Breast epithelium (tissue), 4 donors: ENCODE measurements around the gene IL18BP. TPM values are rescaled to one million over a fixed set of nuclear protein-coding genes. Genes with fewer than 3 reads are reported as not detected.

ENCODE experiments used
- DNase-seq, 2 donors: peaks; one replicate each; pipeline ENCODE4 v3.0.0-alpha.2; 2019; ENCODE audit warnings: low spot score in 2 of 2
- H3K27ac ChIP-seq, 2 donors: fragments of 200-600 bp; sonication (generic) in 1 of 2; one replicate each; pipeline ENCODE4 v1.5.1; 2016 to 2019; ENCODE audit warnings: mild to moderate bottlenecking in 1 of 2
- H3K27me3 ChIP-seq, 2 donors: fragments of 200-600 bp; sonication (generic) in 1 of 2; one replicate each; pipeline versions ENCODE4 v1.5.1 to v1.6.0; 2017 to 2019; ENCODE audit warnings: control low read depth in 1 of 2, mild to moderate bottlenecking in 1 of 2
- H3K36me3 ChIP-seq: fragments of 200-600 bp; one replicate; pipeline ENCODE4 v1.5.1; 2019
- H3K4me1 ChIP-seq, 2 donors: fragments of 200-600 bp; sonication (generic); one replicate each; pipeline ENCODE4 v1.5.1; 2016 to 2019; ENCODE audit warnings: control low read depth in 1 of 2
- H3K4me3 ChIP-seq, 3 donors: fragments of 200-600 bp; sonication (generic); 1 replicate in 2 of 3; 2 replicates in 1 of 3; pipeline ENCODE4 v1.5.1; 2016 to 2019; ENCODE audit warnings: mild to moderate bottlenecking in 3 of 3, moderate library complexity in 2 of 3
- H3K9me3 ChIP-seq, 2 donors: fragments of 200-600 bp; sonication (generic) in 1 of 2; one replicate each; pipeline ENCODE4 v1.5.1; 2016 to 2019; ENCODE audit warnings: control low read depth in 1 of 2
- CTCF ChIP-seq, 3 donors: fragments of 450-650 bp; IDR thresholded peaks; one replicate each; pipeline ENCODE4 v1.5.1; 2016 to 2017; ENCODE audit warnings: antibody characterized with exemption in 3 of 3, mild to moderate bottlenecking in 3 of 3, moderate library complexity in 3 of 3
- POLR2A ChIP-seq: fragments of 450-650 bp; IDR thresholded peaks from one replicate; pipeline ENCODE4 v1.6.1; 2016; ENCODE audit warnings: antibody characterized with exemption, mild to moderate bottlenecking, moderate library complexity
- POLR2AphosphoS5 ChIP-seq, 3 donors: sonication (generic); formaldehyde crosslinking; IDR thresholded peaks; one replicate each; pipeline ENCODE4 v1.6.1; 2017; ENCODE audit warnings: antibody characterized with exemption in 3 of 3
- intact Hi-C: fragments of 100-400 bp; cut with DNase I; formaldehyde crosslinking; loops from one replicate; pipeline ENCODE4 v1.15.1; 2023; ENCODE audit warnings: low total_unique reads
- total RNA-seq, 3 donors: library from RNA; depleted of rRNA; stranded (reverse); fragments of >200 nt; gene quantifications; one replicate each; pipeline ENCODE4 v1.1.0, GENCODE V29; 2016

Gene IL18BP
- total RNA-seq, 3 donors from 2014 or later: 2.6 to 10.4 (median 10.2) TPM

- intact Hi-C loops: no loop called here
- Histone ChIP-seq H3K4me1 (peaks cover 0 to 7% of the 10 kb centered on the region in 2 donors), H3K27me3 (no peaks in the 10 kb centered on the region), H3K27ac (no peak overlapping the region), H3K36me3 (no peaks in the 10 kb centered on the region), H3K9me3 (no peaks in the 10 kb centered on the region), H3K4me3 (no peak overlapping the region)
- no peak for DNase-seq
- TF ChIP-seq POLR2A: no peak
- no peak for TF ChIP-seq POLR2AphosphoS5 (IDR thresholded peaks at IDR 0.05)
- TF ChIP-seq CTCF (IDR thresholded peaks at IDR 0.05): no peak
These were observed 2.9 kb upstream of the IL18BP start for GRCh38 chr11:71995726-71996291.

- H3K36me3 ChIP-seq: no peaks in the 10 kb centered on the region
- no peak overlapping the region for H3K4me3 ChIP-seq
- TF ChIP-seq POLR2A: no peak
- TF ChIP-seq POLR2AphosphoS5 (IDR thresholded peaks at IDR 0.05): no peak
- H3K27me3 ChIP-seq: no peaks in the 10 kb centered on the region
- peak in 1 of 2 donors; percentile 12 for DNase-seq
- no peaks in the 10 kb centered on the region for H3K9me3 ChIP-seq
- no peak overlapping the region for H3K27ac ChIP-seq
- intact Hi-C loops: no loop called here
- peaks cover 0 to 7% of the 10 kb centered on the region in 2 donors for H3K4me1 ChIP-seq
These were observed 2.2 kb upstream of the IL18BP start for GRCh38 chr11:71996517-71996916.

- H3K27me3 ChIP-seq: no peaks in the 10 kb centered on the region
- H3K36me3 ChIP-seq: no peaks in the 10 kb centered on the region
- peaks cover 0 to 7% of the 10 kb centered on the region in 2 donors for H3K4me1 ChIP-seq
- TF ChIP-seq CTCF (IDR thresholded peaks at IDR 0.05) (no peak), POLR2AphosphoS5 (IDR thresholded peaks at IDR 0.05) (no peak), POLR2A (no peak)
- no peak overlapping the region for H3K4me3 ChIP-seq
- intact Hi-C loops: no loop called here
- peak in 1 of 2 donors; percentile 44 for DNase-seq
- no peaks in the 10 kb centered on the region for H3K9me3 ChIP-seq
- no peak overlapping the region for H3K27ac ChIP-seq
These were observed 1.8 kb upstream of the IL18BP start for GRCh38 chr11:71996946-71997345.

- Histone ChIP-seq H3K36me3 (no peaks in the 10 kb centered on the region), H3K27ac (no peak overlapping the region), H3K4me1 (peaks cover 0 to 7% of the 10 kb centered on the region in 2 donors), H3K27me3 (no peaks in the 10 kb centered on the region), H3K9me3 (no peaks in the 10 kb centered on the region), H3K4me3 (no peak overlapping the region)
- peak in 1 of 2 donors; percentile 41 for DNase-seq
- TF ChIP-seq POLR2A (no peak), CTCF (IDR thresholded peaks at IDR 0.05) (no peak), POLR2AphosphoS5 (IDR thresholded peaks at IDR 0.05) (no peak)
- intact Hi-C loops: no loop called here
These were observed 1.1 kb upstream of the IL18BP start for GRCh38 chr11:71997594-71997993.

GRCh38 chr11:71998061-71998460 is 648 bp upstream of the IL18BP start:
- DNase-seq: no peak
- no peaks in the 10 kb centered on the region for H3K9me3 ChIP-seq
- H3K27ac ChIP-seq: peak overlapping the region in 1 of 2 donors; percentile 90
- no peak for TF ChIP-seq POLR2A
- no peak for TF ChIP-seq CTCF (IDR thresholded peaks at IDR 0.05)
- TF ChIP-seq POLR2AphosphoS5 (IDR thresholded peaks at IDR 0.05): no peak
- peaks cover 0 to 7% of the 10 kb centered on the region in 2 donors for H3K4me1 ChIP-seq
- no peaks in the 10 kb centered on the region for H3K36me3 ChIP-seq
- no peak overlapping the region for H3K4me3 ChIP-seq
- intact Hi-C loops: no loop called here
- H3K27me3 ChIP-seq: no peaks in the 10 kb centered on the region
